Caki2 (cell line): ENCODE measurements around the gene CNPY2. TPM values are rescaled to one million over a fixed set of nuclear protein-coding genes. Genes with fewer than 3 reads are reported as not detected.
"Not testable (repeated sequence)": the region's sequence is repeated elsewhere in the genome, so short reads cannot be mapped to it uniquely, and the experiment has no call there.

Source experiments
- DNase-seq: peaks from one replicate; pipeline ENCODE4 v3.0.0-alpha.2; 2015; ENCODE audit warnings: low read depth
- in situ Hi-C: cut with HindIII; loops from 2 replicates; pipeline ENCODE4 v1.10.0; 2016; ENCODE audit warnings: low sequenced_read_pairs, low pct_unique_long_range_greater_than_20kb, mixed read lengths
- total RNA-seq: library from RNA; depleted of rRNA; stranded (reverse); fragments of >200 nt; shearing (Covaris generic); gene quantifications from 2 replicates; pipeline ENCODE4 v1.2.3, GENCODE V29; 2014; ENCODE audit warnings: low replicate concordance; rRNA removed

CNPY2 gene
- total RNA-seq, 1 experiment from 2014 or later, result 244 TPM

GRCh38 chr12:56272468-56272867 lies 43.3 kb downstream of the CNPY2 start:
- DNase-seq, in situ Hi-C loops: not testable (repeated sequence)

- peak; percentile 43 for DNase-seq
- in situ Hi-C loops, result no loop called here
Measured at GRCh38 chr12:56271031-56271430, 44.8 kb downstream of the CNPY2 start.

- no peak for DNase-seq
- in situ Hi-C loops, result no loop called here
Measured at GRCh38 chr12:56267443-56268071, 48.2 kb downstream of the CNPY2 start.

GRCh38 chr12:56266693-56267442 lies 48.9 kb downstream of the CNPY2 start, which contains the start of gene COQ10A:
Gene COQ10A (plus strand): TSS chr12:56266942. CDS start chr12:56267119, 177 bp downstream.
- in situ Hi-C loops, result no loop called here
- peak; percentile 95 for DNase-seq

GRCh38 chr12:56266068-56266692 lies 49.6 kb downstream of the CNPY2 start:
- in situ Hi-C loops, DNase-seq: not testable (repeated sequence)

- DNase-seq, in situ Hi-C loops: not testable (repeated sequence)
Measured at GRCh38 chr12:56262955-56263354, 52.8 kb downstream of the CNPY2 start.

- in situ Hi-C loops, result no loop called here
- DNase-seq, result peak; percentile 94
Measured at GRCh38 chr12:56261503-56262232, 54.1 kb downstream of the CNPY2 start.

- DNase-seq, result no peak
- in situ Hi-C loops, result no loop called here
Measured at GRCh38 chr12:56260921-56261320, 54.9 kb downstream of the CNPY2 start.

- in situ Hi-C loops, result no loop called here
- DNase-seq, result no peak
Measured at GRCh38 chr12:56260380-56260779, 55.4 kb downstream of the CNPY2 start.

Other genes with a start within 250 kb of the CNPY2 start
- 0.75 and 1.8 TPM in 2 replicates for gene ERBB3, start 235.8 kb downstream of the CNPY2 start, total RNA-seq
- 415 and 417 TPM in 2 replicates for gene PA2G4, start 211.4 kb downstream of the CNPY2 start, total RNA-seq
- gene RPL41, start 199.4 kb downstream of the CNPY2 start, total RNA-seq, result 3,851 and 5,660 TPM in 2 replicates
- gene ZC3H10, start 197.7 kb downstream of the CNPY2 start, total RNA-seq, result 4.2 and 8.4 TPM in 2 replicates
- gene ESYT1, start 187.7 kb downstream of the CNPY2 start, total RNA-seq, result 155 and 163 TPM in 2 replicates
- 216 and 250 TPM in 2 replicates for gene MYL6B, start 163.4 kb downstream of the CNPY2 start, total RNA-seq
- gene MYL6, start 157.6 kb downstream of the CNPY2 start, total RNA-seq, result 3,263 and 3,510 TPM in 2 replicates
- 19.3 and 27.0 TPM in 2 replicates for gene SMARCC2, start 126.5 kb downstream of the CNPY2 start, total RNA-seq
- 83.0 and 119 TPM in 2 replicates for gene RNF41, start 94.1 kb downstream of the CNPY2 start, total RNA-seq
- 162 and 187 TPM in 2 replicates for gene NABP2, start 91.6 kb downstream of the CNPY2 start, total RNA-seq
- not detected in 2 replicates for gene SLC39A5, start 85.9 kb downstream of the CNPY2 start, total RNA-seq
- 15.1 and 15.7 TPM in 2 replicates for gene ANKRD52, start 57.6 kb downstream of the CNPY2 start, total RNA-seq
- gene COQ10A, start 49.0 kb downstream of the CNPY2 start, total RNA-seq, result 21.7 and 25.1 TPM in 2 replicates
- gene CS, start 15.7 kb downstream of the CNPY2 start, total RNA-seq, result 73.6 and 84.6 TPM in 2 replicates
- gene PAN2, start 18.0 kb upstream of the CNPY2 start, total RNA-seq, result 29.0 and 59.6 TPM in 2 replicates
- gene IL23A, start 22.9 kb upstream of the CNPY2 start, total RNA-seq, result 0.32 and 0.51 TPM in 2 replicates
- gene STAT2, start 44.1 kb upstream of the CNPY2 start, total RNA-seq, result 89.5 and 90.1 TPM in 2 replicates
- not detected in 2 replicates for gene APOF, start 46.9 kb upstream of the CNPY2 start, total RNA-seq
- gene TIMELESS, start 133.4 kb upstream of the CNPY2 start, total RNA-seq, result 33.3 and 46.0 TPM in 2 replicates
- gene MIP, start 138.7 kb upstream of the CNPY2 start, total RNA-seq, result not detected in 2 replicates
- 1.7 and 3.0 TPM in 2 replicates for gene SPRYD4, start 152.6 kb upstream of the CNPY2 start, total RNA-seq
- not detected in 2 replicates for gene GLS2, start 172.2 kb upstream of the CNPY2 start, total RNA-seq
- 11.9 and 16.6 TPM in 2 replicates for gene RBMS2, start 205.8 kb upstream of the CNPY2 start, total RNA-seq